Cardiac fibroblast (primary cell): ENCODE results near the gene F2R.
"Not testable (repeated sequence)": the region's sequence is repeated elsewhere in the genome, so short reads cannot be mapped to it uniquely, and the experiment has no call there.

ENCODE experiments used
- DNase-seq, 2 donors: peaks; one replicate each; pipeline versions ENCODE4 v3.0.0 to v3.0.0-alpha.2; 2010; ENCODE audit warnings: low read depth in 2 of 2
- H3K4me3 ChIP-seq, 2 donors: replicated peaks in 1 of 2; 1 replicate in 1 of 2; 2 replicates in 1 of 2; pipeline ENCODE4 v1.5.1; 2011; ENCODE audit warnings: low read depth in 2 of 2, low read length in 2 of 2, mild to moderate bottlenecking in 2 of 2, moderate library complexity in 1 of 2
- CTCF ChIP-seq: IDR thresholded peaks from one replicate; pipeline ENCODE4 v1.5.1; 2011; ENCODE audit warnings: low read depth, mild to moderate bottlenecking, low read length, inconsistent platforms

Gene F2R

GRCh38 chr5:76746677-76747076 lies 30.8 kb downstream of the F2R start:
- DNase-seq = no peak
- H3K4me3 ChIP-seq = no peak overlapping the region
- TF ChIP-seq CTCF = no peak

- TF ChIP-seq CTCF = no peak
- H3K4me3 ChIP-seq = no peak overlapping the region
- DNase-seq = no peak
Measured at GRCh38 chr5:76747706-76748105, 31.8 kb downstream of the F2R start.

- H3K4me3 ChIP-seq = no peak overlapping the region
- DNase-seq = no peak
- TF ChIP-seq CTCF = no peak
Measured at GRCh38 chr5:76751291-76751690, 35.4 kb downstream of the F2R start.

GRCh38 chr5:76754668-76755078 lies 38.7 kb downstream of the F2R start:
- no peak for DNase-seq
- no peak for TF ChIP-seq CTCF
- H3K4me3 ChIP-seq = no peak overlapping the region

GRCh38 chr5:76755779-76756637 lies 40.1 kb downstream of the F2R start:
- no peak for DNase-seq
- no peak for TF ChIP-seq CTCF
- no peak overlapping the region for H3K4me3 ChIP-seq

GRCh38 chr5:76757049-76757448 lies 41.1 kb downstream of the F2R start:
- no peak for DNase-seq
- no peak overlapping the region for H3K4me3 ChIP-seq
- no peak for TF ChIP-seq CTCF

GRCh38 chr5:76761118-76761517 lies 45.2 kb downstream of the F2R start:
- not testable (repeated sequence) for DNase-seq

More at GRCh38 chr5:76761118-76761517, 45.2 kb downstream of the F2R start:
- H3K4me3 ChIP-seq = not testable (repeated sequence)
